IPS-18a (cell line): ENCODE results near the gene RBM22.

Experiments
- H3K27ac ChIP-seq: one replicate; pipeline ENCODE4 v1.5.1; 2013; ENCODE audit warnings: low read length
- H3K27me3 ChIP-seq: one replicate; pipeline ENCODE4 v1.6.1; 2013; ENCODE audit warnings: mild to moderate bottlenecking, low read length; ENCODE audit not compliant: control insufficient read depth, insufficient read depth
- H3K36me3 ChIP-seq: one replicate; pipeline ENCODE4 v1.6.1; 2013; ENCODE audit warnings: low read depth, low read length; ENCODE audit not compliant: control insufficient read depth
- H3K4me1 ChIP-seq: one replicate; pipeline ENCODE4 v1.6.1; 2013; ENCODE audit warnings: low read depth, low read length; ENCODE audit not compliant: control insufficient read depth
- H3K4me3 ChIP-seq: one replicate; pipeline ENCODE4 v1.5.1; 2013; ENCODE audit warnings: low read length
- H3K9ac ChIP-seq: one replicate; pipeline ENCODE4 v1.6.1; 2013; ENCODE audit warnings: mild to moderate bottlenecking, low read length, moderate library complexity
- H3K9me3 ChIP-seq: one replicate; pipeline ENCODE4 v1.6.1; 2013; ENCODE audit warnings: low read depth, low read length; ENCODE audit not compliant: control insufficient read depth

RBM22 gene

GRCh38 chr5:150706776-150707390 lies 6.0 kb upstream of the RBM22 start:
- no peaks in the 10 kb centered on the region for H3K4me1 ChIP-seq
- no peaks in the 10 kb centered on the region for H3K9me3 ChIP-seq
- H3K36me3 ChIP-seq: peaks cover 19% of the 10 kb centered on the region
- no peak overlapping the region for H3K9ac ChIP-seq
- no peak overlapping the region for H3K27ac ChIP-seq
- H3K4me3 ChIP-seq: no peak overlapping the region
- H3K27me3 ChIP-seq: peaks cover 7% of the 10 kb centered on the region

GRCh38 chr5:150703762-150704161 lies 2.9 kb upstream of the RBM22 start:
- no peak overlapping the region for H3K27ac ChIP-seq
- no peaks in the 10 kb centered on the region for H3K9me3 ChIP-seq
- H3K4me1 ChIP-seq: peaks cover 8% of the 10 kb centered on the region
- H3K27me3 ChIP-seq: peaks cover 7% of the 10 kb centered on the region
- H3K9ac ChIP-seq: no peak overlapping the region
- H3K36me3 ChIP-seq: peaks cover 6% of the 10 kb centered on the region
- H3K4me3 ChIP-seq: no peak overlapping the region

GRCh38 chr5:150700246-150700593 lies 642 bp downstream of the RBM22 start:
- peak overlapping the region; percentile 98 for H3K4me3 ChIP-seq
- H3K36me3 ChIP-seq: peaks cover 38% of the 10 kb centered on the region
- peaks cover 8% of the 10 kb centered on the region for H3K4me1 ChIP-seq
- peaks cover 7% of the 10 kb centered on the region for H3K27me3 ChIP-seq
- peak overlapping the region; percentile 98 for H3K9ac ChIP-seq
- H3K9me3 ChIP-seq: no peaks in the 10 kb centered on the region
- H3K27ac ChIP-seq: no peak overlapping the region

GRCh38 chr5:150694612-150695011 lies 6.2 kb downstream of the RBM22 start:
- Histone ChIP-seq H3K9me3 (no peaks in the 10 kb centered on the region), H3K4me1 (no peaks in the 10 kb centered on the region), H3K36me3 (peaks cover 86% of the 10 kb centered on the region), H3K27ac (no peak overlapping the region), H3K27me3 (no peaks in the 10 kb centered on the region), H3K4me3 (no peak overlapping the region), H3K9ac (no peak overlapping the region)

- Histone ChIP-seq H3K9me3 (no peaks in the 10 kb centered on the region), H3K4me3 (no peak overlapping the region), H3K27ac (no peak overlapping the region), H3K36me3 (peaks cover 68% of the 10 kb centered on the region), H3K9ac (no peak overlapping the region), H3K4me1 (no peaks in the 10 kb centered on the region), H3K27me3 (no peaks in the 10 kb centered on the region)
These were observed 8.6 kb downstream of the RBM22 start for GRCh38 chr5:150692276-150692675.

- H3K4me1 ChIP-seq: no peaks in the 10 kb centered on the region
- H3K27me3 ChIP-seq: no peaks in the 10 kb centered on the region
- H3K9me3 ChIP-seq: no peaks in the 10 kb centered on the region
- no peak overlapping the region for H3K4me3 ChIP-seq
- peaks cover 53% of the 10 kb centered on the region for H3K36me3 ChIP-seq
- no peak overlapping the region for H3K9ac ChIP-seq
- H3K27ac ChIP-seq: no peak overlapping the region
These were observed 10.1 kb downstream of the RBM22 start for GRCh38 chr5:150690760-150691159.

- Histone ChIP-seq H3K9me3 (no peaks in the 10 kb centered on the region), H3K4me1 (no peaks in the 10 kb centered on the region), H3K27ac (no peak overlapping the region), H3K27me3 (no peaks in the 10 kb centered on the region), H3K36me3 (peaks cover 36% of the 10 kb centered on the region), H3K9ac (no peak overlapping the region), H3K4me3 (no peak overlapping the region)
These were observed 11.7 kb downstream of the RBM22 start for GRCh38 chr5:150689120-150689519.

- no peak overlapping the region for H3K4me3 ChIP-seq
- peaks cover 3% of the 10 kb centered on the region for H3K36me3 ChIP-seq
- H3K27me3 ChIP-seq: no peaks in the 10 kb centered on the region
- no peaks in the 10 kb centered on the region for H3K4me1 ChIP-seq
- H3K9me3 ChIP-seq: no peaks in the 10 kb centered on the region
- no peak overlapping the region for H3K9ac ChIP-seq
- H3K27ac ChIP-seq: no peak overlapping the region
These were observed 24.3 kb downstream of the RBM22 start for GRCh38 chr5:150676578-150676977.

GRCh38 chr5:150675069-150675468 lies 25.8 kb downstream of the RBM22 start:
- no peak overlapping the region for H3K9ac ChIP-seq

GRCh38 chr5:150674341-150674821 lies 26.5 kb downstream of the RBM22 start:
- no peak overlapping the region for H3K9ac ChIP-seq
- H3K9me3 ChIP-seq: no peaks in the 10 kb centered on the region
- H3K27me3 ChIP-seq: peaks cover 13% of the 10 kb centered on the region
- H3K4me3 ChIP-seq: no peak overlapping the region
- H3K36me3 ChIP-seq: peaks cover 3% of the 10 kb centered on the region
- no peak overlapping the region for H3K27ac ChIP-seq
- H3K4me1 ChIP-seq: peaks cover 15% of the 10 kb centered on the region

More at GRCh38 chr5:150675069-150675468, 25.8 kb downstream of the RBM22 start:
- H3K9me3 ChIP-seq: no peaks in the 10 kb centered on the region
- H3K4me1 ChIP-seq: peaks cover 13% of the 10 kb centered on the region
- no peak overlapping the region for H3K27ac ChIP-seq
- H3K27me3 ChIP-seq: peaks cover 13% of the 10 kb centered on the region
- H3K36me3 ChIP-seq: peaks cover 3% of the 10 kb centered on the region
- H3K4me3 ChIP-seq: no peak overlapping the region

- Histone ChIP-seq H3K9me3 (no peaks in the 10 kb centered on the region), H3K36me3 (peaks cover 3% of the 10 kb centered on the region), H3K27me3 (peaks cover 13% of the 10 kb centered on the region), H3K27ac (no peak overlapping the region), H3K9ac (peak overlapping the region; percentile 95), H3K4me3 (peak overlapping the region; percentile 90), H3K4me1 (peaks cover 15% of the 10 kb centered on the region)
These were observed 28.0 kb downstream of the RBM22 start for GRCh38 chr5:150672884-150673275.

- Histone ChIP-seq H3K4me1 (peaks cover 15% of the 10 kb centered on the region), H3K27me3 (peaks cover 13% of the 10 kb centered on the region), H3K27ac (peak overlapping the region; percentile 58), H3K36me3 (peaks cover 3% of the 10 kb centered on the region), H3K9ac (peak overlapping the region; percentile 95), H3K9me3 (no peaks in the 10 kb centered on the region), H3K4me3 (peak overlapping the region; percentile 90)
These were observed 28.5 kb downstream of the RBM22 start for GRCh38 chr5:150672237-150672883.
